ENCODE measurements around the gene BSN.
"Not testable (repeated sequence)": the region's sequence is repeated elsewhere in the genome, so short reads cannot be mapped to it uniquely, and the experiment has no call there.

Gene BSN

DNA sequence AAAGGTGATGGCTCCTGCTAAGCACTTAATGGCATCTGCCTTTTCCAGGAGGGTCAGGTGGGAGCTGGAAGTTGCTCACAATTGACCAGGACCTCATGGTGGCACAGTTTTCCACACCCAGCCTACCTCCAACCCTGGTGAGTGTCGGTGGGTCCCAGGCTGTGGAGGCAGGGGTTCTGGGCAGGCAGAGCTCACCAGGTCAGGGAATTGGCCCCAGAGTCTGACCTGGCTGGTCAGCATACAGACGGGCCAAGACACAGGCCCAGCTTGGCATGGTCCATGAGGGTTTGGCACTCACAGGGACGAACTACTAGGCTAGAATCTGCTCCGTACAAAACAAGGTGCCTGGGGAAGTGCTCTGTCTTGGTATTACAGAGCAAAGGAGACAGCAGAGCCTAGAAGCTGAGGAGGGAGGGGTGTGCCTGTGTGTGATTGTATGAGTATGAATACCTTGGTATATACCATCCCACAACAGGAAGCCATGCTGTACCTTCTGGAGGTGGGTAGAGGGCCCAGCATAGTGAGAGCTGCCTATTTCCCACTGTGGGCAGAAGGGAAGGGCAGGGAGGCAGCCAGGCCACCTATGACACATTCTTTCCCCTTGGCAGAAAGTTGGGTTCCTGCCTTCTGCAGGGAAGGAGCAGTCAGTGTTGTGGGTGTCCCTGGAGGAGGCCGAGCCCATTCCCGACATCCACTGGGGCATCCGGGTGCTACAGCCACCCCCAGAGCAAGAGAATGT, 126.4 kb downstream of the BSN start:
- DNase-seq: no peak

- DNase-seq: no peak
These were observed 126.9 kb downstream of the BSN start for GRCh38 chr3:49681232-49681522.

DNA sequence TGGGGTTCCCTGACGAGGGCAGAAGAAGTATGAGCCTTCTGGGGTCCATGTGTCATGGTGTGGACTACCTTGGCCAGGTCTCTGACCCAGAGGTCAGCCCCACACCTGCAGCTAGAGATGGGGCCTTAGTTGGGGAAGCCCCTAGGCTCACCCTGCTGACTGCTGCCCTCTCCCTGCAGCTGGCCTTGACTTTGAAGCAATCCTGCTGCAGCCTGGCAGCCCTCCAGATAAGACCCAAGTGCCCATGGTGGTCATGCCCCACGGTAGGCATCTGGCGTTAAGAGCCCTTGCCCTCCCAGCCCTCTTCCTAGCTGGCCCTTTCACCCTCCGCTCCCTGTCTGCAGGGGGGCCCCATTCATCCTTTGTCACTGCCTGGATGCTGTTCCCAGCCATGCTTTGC, 127.3 kb downstream of the BSN start:
- DNase-seq: no peak

DNA sequence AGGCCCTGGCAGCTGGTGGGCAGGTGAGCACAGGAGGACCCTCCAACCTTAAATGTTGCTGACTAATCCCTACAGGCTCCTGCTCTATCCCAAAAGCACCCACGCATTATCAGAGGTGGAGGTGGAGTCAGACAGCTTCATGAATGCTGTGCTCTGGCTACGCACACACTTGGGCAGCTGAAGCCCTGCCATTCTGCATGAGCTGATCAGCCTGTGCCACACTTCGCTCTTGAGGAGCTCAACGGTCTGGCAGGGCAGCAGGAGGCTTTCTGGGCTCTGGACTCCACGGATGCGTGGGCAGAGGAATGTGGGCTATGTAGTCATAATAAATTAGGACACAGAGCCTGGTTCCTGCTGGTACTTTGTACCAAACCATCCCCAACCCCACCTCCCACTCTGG, 128.9 kb downstream of the BSN start:
- no peak for DNase-seq

GRCh38 chr3:49684453-49684852, 130.2 kb downstream of the BSN start:
- not testable (repeated sequence) for DNase-seq

- DNase-seq: not testable (repeated sequence)
These were observed 130.8 kb downstream of the BSN start for GRCh38 chr3:49685103-49685502.

DNA sequence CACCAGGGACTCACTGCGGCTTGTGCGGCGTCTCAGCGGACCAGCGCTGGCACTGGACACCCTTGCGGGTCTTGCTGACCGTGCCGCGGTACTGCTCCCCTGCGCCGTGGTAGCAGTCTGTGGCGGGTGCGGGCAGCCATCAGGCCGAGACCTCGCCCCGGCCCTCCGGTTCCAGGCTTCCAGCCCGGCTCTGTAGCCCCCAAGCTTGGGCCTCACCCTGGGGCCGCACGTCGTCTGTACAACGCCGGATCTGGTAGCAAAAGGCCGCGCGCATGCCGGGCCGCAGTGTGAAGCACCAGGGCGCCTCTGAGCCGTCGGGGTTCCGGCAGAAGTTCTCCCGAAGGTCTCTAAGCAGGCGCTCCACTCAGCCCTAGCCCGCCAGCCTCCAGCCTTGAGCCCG, 131.6 kb downstream of the BSN start:
- not testable (repeated sequence) for DNase-seq

GRCh38 chr3:49686346-49686745, 132.1 kb downstream of the BSN start:
- peak; percentile 77 for DNase-seq

GRCh38 chr3:49686769-49687423, 132.6 kb downstream of the BSN start:
- DNase-seq: peak; percentile 79

DNA sequence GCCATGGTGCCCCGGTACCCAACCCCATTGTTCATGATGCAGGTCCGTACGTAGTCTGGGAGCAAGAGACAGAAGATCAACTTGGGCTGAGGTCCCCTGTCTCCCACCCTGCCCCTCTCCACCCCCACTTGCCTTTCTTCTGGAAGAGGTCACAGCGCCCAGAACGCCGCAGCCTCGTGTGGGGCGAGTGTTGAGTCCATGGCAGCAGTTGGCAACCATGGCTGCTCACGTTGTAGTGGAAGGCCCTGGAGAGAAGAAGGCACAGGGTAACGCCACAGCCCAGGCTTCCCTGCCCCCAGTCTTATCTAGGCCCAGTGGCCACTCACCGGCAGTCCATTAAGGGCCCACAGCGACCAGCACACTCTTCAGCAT, 133.1 kb downstream of the BSN start:
- not testable (repeated sequence) for DNase-seq

DNA sequence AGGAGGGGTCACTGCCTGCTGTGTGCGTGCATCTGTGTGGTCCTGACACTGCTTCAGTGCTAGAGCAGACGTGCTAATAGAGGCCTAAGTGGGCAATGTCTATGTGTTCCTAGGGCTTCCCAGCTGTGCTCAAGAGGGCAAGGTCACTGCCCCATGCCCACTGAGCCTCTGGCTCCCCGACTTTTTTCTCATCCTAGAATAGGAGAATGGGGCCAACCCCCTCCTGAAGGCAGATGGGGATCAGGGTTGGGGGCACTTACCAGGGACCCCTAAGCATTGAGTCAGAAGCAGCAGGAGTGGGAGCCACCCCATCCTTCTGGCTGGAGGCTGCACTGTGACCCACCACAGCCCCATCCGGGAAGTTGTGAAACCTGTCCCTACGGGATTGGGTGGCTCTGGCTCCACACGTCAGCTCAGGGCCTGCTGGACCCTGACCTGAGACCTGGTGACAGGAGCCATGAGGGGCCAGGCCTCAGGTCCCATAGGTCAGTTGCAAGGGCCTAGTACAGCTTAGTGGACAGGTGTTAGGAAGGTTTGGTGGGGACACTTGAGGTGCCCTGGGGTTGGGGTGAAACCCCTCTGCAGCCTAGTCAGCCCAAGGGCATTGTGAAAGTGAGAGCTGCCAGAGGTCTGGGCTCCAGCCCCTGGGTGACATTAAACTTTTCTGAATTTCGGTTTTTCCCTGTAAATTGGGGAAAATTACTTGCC, 134.2 kb downstream of the BSN start:
- DNase-seq: not testable (repeated sequence)

- peak; percentile 97 for DNase-seq
These were observed 135.0 kb downstream of the BSN start, which contains the start of the genes MST1 and RNF123 for GRCh38 chr3:49689046-49689907. Gene MST1, minus strand, starts transcription at chr3:49689474. Its CDS starts 783 bp downstream, at chr3:49688691. Gene RNF123, plus strand, starts transcription at chr3:49689557. Its CDS starts 1,609 bp downstream, at chr3:49691166.

GRCh38 chr3:49689908-49690624, 135.8 kb downstream of the BSN start:
- DNase-seq: not testable (repeated sequence)

GRCh38 chr3:49690856-49691255, 136.6 kb downstream of the BSN start:
- not testable (repeated sequence) for DNase-seq

GRCh38 chr3:49691481-49691880, 137.2 kb downstream of the BSN start:
- not testable (repeated sequence) for DNase-seq

GRCh38 chr3:49694409-49695070, 140.3 kb downstream of the BSN start:
- DNase-seq: not testable (repeated sequence)

GRCh38 chr3:49695350-49696015, 141.2 kb downstream of the BSN start:
- not testable (repeated sequence) for DNase-seq

- DNase-seq: no peak
These were observed 145.2 kb downstream of the BSN start for GRCh38 chr3:49699281-49699979.

DNA sequence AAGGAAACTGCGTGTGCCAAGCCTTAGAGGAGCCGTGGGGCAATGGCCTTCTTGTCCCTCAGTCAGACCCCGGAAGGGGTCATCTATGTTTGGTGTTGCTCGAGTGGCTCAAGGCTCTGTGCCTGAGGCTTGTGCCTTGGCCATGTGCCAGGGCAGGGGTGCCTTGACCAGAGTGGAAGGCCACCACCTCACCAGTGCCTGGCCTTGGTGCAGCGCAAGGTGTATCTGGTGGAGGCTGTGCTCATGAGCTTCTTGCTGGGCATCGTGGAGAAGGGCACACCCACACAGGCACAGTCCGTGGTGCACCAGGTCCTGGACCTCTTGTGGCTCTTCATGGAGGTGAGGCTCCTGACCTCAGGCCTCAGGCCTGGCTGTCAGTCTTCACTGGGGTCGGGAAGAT, 145.7 kb downstream of the BSN start:
- no peak for DNase-seq

GRCh38 chr3:49700453-49701128, 146.3 kb downstream of the BSN start:
- no peak for DNase-seq

Measured in activated CD8-positive, alpha-beta memory T cell treated with anti-CD3 and anti-CD28 coated beads for 24 hours (primary cell).